HCT116 (cell line): ENCODE data around the gene GNG13.

ENCODE experiments used
- POLR2A ChIP-seq: IDR thresholded peaks from 2 replicates; pipeline ENCODE4 v1.7.0; 2011; ENCODE audit warnings: borderline replicate concordance; ENCODE audit not compliant: insufficient read depth, insufficient read length; ENCODE audit errors: extremely low read depth
- POLR2AphosphoS5 ChIP-seq: IDR thresholded peaks from 2 replicates; pipeline ENCODE4 v1.6.1; 2011; ENCODE audit warnings: mild to moderate bottlenecking, low read depth, low read length, moderate library complexity
- TF ChIP-seq, protein P1 (sequence below), 3 experiments: fragments of 200-600 bp in 1 of 3; sonication (generic) in 1 of 3; IDR thresholded peaks in 2 of 3; conservative IDR thresholded peaks in 1 of 3; 2 replicates each; pipeline ENCODE4 v1.5.1; 2012 to 2017; ENCODE audit warnings: low read depth in 2 of 3, low read length in 2 of 3, antibody characterized with exemption in 1 of 3, borderline replicate concordance in 1 of 3, control low read depth in 1 of 3, mild to moderate bottlenecking in 1 of 3, mixed read lengths in 1 of 3, mixed run types in 1 of 3, moderate library complexity in 1 of 3; ENCODE audit not compliant: insufficient read depth in 1 of 3

DNA sequence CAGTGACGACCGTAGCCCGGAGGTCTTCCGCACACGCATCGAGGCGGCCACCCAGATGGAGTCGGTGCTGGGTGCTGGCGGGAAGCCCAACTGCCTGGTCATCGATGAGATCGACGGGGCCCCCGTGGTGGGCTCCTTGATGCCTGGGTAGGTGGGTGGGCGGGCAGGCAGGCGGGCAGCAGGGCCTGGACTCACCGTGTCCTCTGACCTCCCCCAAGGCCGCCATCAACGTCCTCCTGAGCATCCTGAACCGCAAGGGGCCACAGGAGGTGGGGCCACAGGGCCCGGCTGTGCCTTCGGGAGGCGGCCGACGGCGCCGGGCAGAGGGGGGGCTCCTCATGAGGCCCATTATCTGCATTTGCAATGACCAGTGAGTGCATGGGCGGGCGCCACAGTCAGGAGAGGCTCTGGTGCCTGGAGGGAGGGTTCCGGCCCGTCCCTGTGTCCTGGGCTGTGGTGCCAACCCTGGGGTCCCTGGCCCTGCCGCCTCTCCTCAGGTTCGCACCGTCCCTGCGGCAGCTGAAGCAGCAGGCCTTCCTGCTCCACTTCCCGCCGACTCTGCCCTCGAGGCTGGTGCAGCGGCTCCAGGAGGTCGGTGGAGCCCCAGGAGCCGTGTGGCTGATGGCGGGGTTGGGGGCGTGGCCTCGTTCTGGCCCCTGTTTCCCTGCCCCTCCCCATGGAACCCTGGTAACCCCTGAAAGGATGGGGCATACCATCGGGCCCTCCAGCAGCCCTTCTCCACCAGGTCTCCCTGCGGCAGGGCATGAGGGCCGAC, 8.1 kb downstream of the GNG13 start:
- TF ChIP-seq POLR2AphosphoS5 (no peak), POLR2A (no peak)
- TF ChIP-seq, protein P1, sequence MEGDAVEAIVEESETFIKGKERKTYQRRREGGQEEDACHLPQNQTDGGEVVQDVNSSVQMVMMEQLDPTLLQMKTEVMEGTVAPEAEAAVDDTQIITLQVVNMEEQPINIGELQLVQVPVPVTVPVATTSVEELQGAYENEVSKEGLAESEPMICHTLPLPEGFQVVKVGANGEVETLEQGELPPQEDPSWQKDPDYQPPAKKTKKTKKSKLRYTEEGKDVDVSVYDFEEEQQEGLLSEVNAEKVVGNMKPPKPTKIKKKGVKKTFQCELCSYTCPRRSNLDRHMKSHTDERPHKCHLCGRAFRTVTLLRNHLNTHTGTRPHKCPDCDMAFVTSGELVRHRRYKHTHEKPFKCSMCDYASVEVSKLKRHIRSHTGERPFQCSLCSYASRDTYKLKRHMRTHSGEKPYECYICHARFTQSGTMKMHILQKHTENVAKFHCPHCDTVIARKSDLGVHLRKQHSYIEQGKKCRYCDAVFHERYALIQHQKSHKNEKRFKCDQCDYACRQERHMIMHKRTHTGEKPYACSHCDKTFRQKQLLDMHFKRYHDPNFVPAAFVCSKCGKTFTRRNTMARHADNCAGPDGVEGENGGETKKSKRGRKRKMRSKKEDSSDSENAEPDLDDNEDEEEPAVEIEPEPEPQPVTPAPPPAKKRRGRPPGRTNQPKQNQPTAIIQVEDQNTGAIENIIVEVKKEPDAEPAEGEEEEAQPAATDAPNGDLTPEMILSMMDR (IDR thresholded peaks at IDR 0.05 in 2 of 3, conservative IDR thresholded peaks at IDR 0.05 in 1 of 3; ENCODE audit: borderline replicate concordance in 1 of 3, insufficient read depth in 1 of 3, low read depth in 2 of 3, low read length in 2 of 3) = no peak
